H4 (cell line): ENCODE measurements around the gene GPN3. TPM values are rescaled to one million over a fixed set of nuclear protein-coding genes. Genes with fewer than 3 reads are reported as not detected.
"Not testable (repeated sequence)": the region's sequence is repeated elsewhere in the genome, so short reads cannot be mapped to it uniquely, and the experiment has no call there.

Experiments used
- DNase-seq: peaks from one replicate; pipeline ENCODE4 v3.0.0-alpha.2; 2015; ENCODE audit warnings: low spot score
- total RNA-seq: library from RNA; depleted of rRNA; stranded (reverse); fragments of >200 nt; shearing (Covaris generic); gene quantifications from 2 replicates; pipeline ENCODE4 v1.2.3, GENCODE V29; 2014; rRNA removed

GPN3 gene
- total RNA-seq, 1 experiment from 2014 or later = 37.0 TPM

DNA sequence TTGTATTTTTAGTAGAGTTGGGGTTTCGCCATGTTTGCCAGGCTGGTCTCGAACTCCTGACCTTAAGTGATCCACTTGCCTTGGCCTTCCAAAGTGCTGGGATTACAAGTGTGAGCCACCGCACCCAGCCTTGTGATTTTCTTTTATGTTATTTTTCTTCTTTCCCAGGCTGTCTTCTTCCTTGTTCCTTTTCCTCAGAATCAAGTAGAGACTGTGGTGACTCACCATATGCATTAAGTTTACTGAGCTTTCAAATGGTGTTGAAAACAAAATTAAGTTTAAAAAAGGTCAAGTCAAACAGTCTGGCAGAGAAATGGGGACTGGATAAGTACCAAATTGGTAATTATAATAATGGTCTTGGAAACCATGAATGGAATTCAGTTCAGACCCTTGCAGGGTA, 23.6 kb downstream of the GPN3 start:
- no peak for DNase-seq

DNA sequence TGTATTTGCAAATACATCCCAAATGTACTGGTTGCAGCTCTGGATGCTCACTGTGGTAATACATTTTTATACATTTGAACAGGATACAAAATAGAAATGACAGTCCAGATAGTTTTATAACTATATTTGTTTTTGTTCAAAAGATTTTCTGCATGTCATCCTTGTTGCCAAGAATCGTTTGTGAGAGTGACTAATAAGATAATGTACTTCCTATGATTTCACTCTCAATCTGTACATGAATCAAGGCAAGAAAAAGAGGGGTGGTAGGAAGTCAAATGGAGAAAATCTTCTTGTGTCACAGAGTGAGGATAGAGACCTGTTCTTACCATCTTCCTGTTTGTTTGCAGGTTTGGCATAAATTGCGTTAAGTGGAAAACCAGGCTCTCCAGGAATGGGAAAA, 31.8 kb downstream of the GPN3 start:
- DNase-seq = no peak

GRCh38 chr12:110431957-110432587, 36.0 kb downstream of the GPN3 start:
- DNase-seq = no peak

DNA sequence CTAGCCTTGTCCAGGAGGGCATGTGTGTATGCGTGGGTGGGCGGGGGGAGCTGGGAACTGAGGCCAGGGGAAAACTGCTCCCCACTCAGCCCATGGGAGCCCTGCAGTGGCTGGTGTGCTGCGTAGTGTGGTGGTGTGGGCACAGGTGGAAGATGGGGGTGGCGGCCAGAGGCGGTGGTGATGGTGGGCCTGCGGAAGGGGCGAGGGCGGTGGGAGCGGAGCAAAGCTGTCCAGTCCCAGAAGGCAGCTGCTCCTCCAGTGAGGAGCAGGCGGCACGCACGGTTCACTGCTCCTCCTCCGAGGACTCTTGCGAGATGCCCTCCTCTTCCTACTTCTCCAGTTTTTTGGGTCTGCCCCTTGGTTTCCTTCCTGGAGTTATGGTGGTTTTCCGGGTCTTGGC, 38.4 kb downstream of the GPN3 start:
- not testable (repeated sequence) for DNase-seq

DNA sequence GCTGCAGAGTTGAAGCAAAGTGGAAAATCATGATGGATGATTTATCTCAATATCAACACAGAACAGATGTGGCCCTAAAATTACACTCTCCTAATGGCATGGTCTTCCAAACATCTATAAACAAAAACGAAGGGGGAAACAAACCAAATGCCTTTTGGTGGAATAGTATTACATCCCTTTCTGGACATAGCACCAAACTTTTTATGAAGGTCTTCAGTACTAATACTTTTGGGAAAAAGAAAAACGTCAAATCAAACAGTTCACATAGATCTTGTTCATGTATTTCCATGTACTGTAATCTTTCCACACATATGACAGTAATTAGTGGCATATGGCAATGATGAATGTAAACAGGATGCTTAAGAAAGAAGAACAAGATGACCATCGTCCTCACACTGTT, 41.7 kb downstream of the GPN3 start:
- DNase-seq = no peak

- no peak for DNase-seq
Observed at GRCh38 chr12:110424237-110424636, 43.8 kb downstream of the GPN3 start.

DNA sequence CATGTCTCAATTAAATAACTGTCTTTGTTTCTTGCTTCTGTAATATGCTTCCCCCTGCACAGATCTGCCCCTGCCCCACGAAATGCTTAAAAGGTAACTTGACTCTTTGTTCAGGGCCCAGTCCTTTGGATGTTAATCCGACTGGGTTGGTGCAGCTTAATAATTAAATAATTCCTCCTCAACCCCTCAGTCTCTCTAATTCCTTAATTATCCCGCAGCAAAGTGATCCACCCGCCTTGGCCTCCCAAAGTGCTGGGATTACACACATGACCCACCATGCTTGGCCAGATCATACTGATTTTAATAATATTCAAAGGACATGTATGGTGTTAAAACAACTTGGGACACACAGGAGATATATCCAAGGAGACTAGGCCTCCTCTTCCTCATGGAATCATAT, 46.4 kb downstream of the GPN3 start:
- DNase-seq = no peak

DNA sequence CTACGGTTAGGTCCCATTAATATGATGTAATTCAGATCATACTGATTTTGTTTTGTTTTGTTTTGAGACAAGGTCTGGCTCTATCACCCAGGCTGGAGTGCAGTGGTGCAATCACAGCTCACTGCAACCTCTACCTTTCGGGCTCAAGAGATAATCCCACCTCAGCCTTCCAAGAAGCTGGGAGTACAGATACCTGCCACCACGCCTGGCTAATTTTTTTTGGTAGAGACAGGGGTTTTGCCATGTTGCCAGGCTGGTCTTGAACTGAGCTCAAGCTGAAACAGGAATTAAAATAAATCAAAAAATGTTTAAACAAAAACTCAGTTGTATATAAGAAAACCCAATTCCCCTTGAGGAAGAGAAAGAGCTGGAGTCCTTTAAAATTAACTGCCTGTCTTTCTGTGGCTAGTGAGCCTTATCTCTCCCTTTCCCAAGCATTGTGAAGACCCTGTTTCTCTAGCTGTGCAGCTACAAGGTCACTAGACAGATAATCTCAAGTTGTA, 46.8 kb downstream of the GPN3 start:
- no peak for DNase-seq

GRCh38 chr12:110420644-110421043, 47.4 kb downstream of the GPN3 start:
- DNase-seq = not testable (repeated sequence)

DNA sequence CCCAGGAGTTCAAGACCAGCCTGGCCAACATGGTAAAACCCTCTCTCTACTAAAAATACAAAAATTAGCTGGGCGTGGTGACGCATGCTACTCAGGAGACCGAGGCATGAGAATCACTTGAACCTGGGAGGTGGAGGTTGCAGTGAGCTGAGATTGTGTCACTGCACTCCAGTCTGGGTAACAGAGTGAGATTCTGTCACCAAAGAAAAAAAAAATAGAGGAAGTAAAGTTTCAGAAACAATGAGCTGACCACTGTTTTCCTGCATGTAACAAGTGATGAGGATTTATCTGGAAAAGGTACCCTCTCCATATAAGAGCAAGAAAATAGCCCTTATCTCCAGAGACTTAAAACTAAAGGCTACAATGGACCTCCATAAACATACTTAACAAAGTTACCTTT, 50.9 kb downstream of the GPN3 start:
- not testable (repeated sequence) for DNase-seq

- DNase-seq = not testable (repeated sequence)
Observed at GRCh38 chr12:110410086-110410485, 58.0 kb downstream of the GPN3 start.

- DNase-seq = not testable (repeated sequence)
Observed at GRCh38 chr12:110405126-110405662, 62.9 kb downstream of the GPN3 start.

DNA sequence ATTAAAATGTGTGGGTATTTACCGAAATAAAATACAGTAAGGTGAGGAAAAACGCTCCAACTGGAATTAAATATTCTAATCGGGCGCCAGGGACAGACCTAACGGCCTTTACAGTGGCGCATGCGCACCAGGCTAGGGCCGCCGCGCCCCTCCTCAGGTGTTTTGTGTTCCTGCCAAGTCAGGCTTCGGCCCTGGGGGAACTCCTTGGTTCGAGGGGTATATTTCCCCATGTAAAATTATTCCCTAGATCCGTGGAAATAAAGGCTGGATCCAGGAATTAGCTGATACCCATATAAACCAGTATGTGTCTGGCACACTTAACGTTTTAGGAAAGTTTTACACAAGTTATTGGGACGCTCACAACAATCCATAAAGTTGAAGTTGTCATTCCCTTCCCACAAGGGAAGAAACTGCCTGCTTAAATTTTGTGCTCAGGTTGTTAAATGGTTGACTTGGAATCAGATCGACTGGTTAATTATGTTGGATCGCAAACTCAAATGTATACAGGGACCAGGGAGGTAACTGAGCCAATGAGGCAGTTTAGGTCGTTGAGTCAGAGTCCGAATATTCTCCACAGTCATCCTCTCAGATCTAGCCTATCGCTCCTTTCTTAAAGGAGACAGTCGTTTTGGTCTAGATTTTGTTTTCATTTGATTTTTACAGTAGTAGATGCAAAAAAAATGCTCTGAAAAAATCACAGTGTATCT, 63.9 kb downstream of the GPN3 start:
- DNase-seq = peak; percentile 55

GRCh38 chr12:110403146-110403975, 64.7 kb downstream of the GPN3 start, which contains the start of gene ANAPC7:
ANAPC7 (minus strand) TSS chr12:110403708; CDS start chr12:110403627, 81 bp downstream.
- peak; percentile 80 for DNase-seq

Other genes with a start within 250 kb of the GPN3 start
- gene ATP2A2, start 187.0 kb downstream of the GPN3 start, total RNA-seq = 50.5 and 74.7 TPM in 2 replicates
- 50.9 and 54.2 TPM in 2 replicates for gene ANAPC7, start 64.5 kb downstream of the GPN3 start, total RNA-seq
- gene ARPC3, start 17.9 kb downstream of the GPN3 start, total RNA-seq = 970 and 1,154 TPM in 2 replicates
- gene FAM216A, start 588 bp upstream of the GPN3 start, total RNA-seq = 18.0 TPM in 2 replicates
- 63.3 and 92.9 TPM in 2 replicates for gene VPS29, start 33.9 kb upstream of the GPN3 start, total RNA-seq
- 0.21 and 0.53 TPM in 2 replicates for gene RAD9B, start 34.1 kb upstream of the GPN3 start, total RNA-seq
- 3.6 and 3.7 TPM in 2 replicates for gene PPTC7, start 115.1 kb upstream of the GPN3 start, total RNA-seq
- gene TCTN1, start 145.9 kb upstream of the GPN3 start, total RNA-seq = 50.1 and 62.3 TPM in 2 replicates
- gene HVCN1, start 220.9 kb upstream of the GPN3 start, total RNA-seq = 1.6 TPM in 1 of 2 replicates, not detected in the other